ENCODE data around the gene AOC3. TPM values are rescaled to one million over a fixed set of nuclear protein-coding genes. Genes with fewer than 3 reads are reported as not detected.

AOC3 gene
- polyA plus RNA-seq, 1 of the 3 experiments (the other 2 are of a cell fraction), result 0.03 TPM

GRCh38 chr17:42866216-42866615, 15.2 kb downstream of the AOC3 start:
- no peak for TF ChIP-seq CHD2 (IDR thresholded peaks at IDR 0.05; ENCODE audit: low read length, partially characterized antibody)
- TF ChIP-seq TAF1 (IDR thresholded peaks at IDR 0.05; ENCODE audit: borderline replicate concordance, low read depth, low read length), result no peak
- no peak for TF ChIP-seq REST (IDR thresholded peaks at IDR 0.05; ENCODE audit: low read depth, low read length)
- no peak for TF ChIP-seq NRF1 (IDR thresholded peaks at IDR 0.05; ENCODE audit: low read depth, low read length)
- no peak for TF ChIP-seq NFIC (IDR thresholded peaks at IDR 0.05; ENCODE audit: borderline replicate concordance)
- TF ChIP-seq RFX5 (IDR thresholded peaks at IDR 0.05; ENCODE audit: low read length), result no peak
- TF ChIP-seq, protein P1, sequence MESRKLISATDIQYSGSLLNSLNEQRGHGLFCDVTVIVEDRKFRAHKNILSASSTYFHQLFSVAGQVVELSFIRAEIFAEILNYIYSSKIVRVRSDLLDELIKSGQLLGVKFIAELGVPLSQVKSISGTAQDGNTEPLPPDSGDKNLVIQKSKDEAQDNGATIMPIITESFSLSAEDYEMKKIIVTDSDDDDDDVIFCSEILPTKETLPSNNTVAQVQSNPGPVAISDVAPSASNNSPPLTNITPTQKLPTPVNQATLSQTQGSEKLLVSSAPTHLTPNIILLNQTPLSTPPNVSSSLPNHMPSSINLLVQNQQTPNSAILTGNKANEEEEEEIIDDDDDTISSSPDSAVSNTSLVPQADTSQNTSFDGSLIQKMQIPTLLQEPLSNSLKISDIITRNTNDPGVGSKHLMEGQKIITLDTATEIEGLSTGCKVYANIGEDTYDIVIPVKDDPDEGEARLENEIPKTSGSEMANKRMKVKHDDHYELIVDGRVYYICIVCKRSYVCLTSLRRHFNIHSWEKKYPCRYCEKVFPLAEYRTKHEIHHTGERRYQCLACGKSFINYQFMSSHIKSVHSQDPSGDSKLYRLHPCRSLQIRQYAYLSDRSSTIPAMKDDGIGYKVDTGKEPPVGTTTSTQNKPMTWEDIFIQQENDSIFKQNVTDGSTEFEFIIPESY (IDR thresholded peaks at IDR 0.05; ENCODE audit: borderline replicate concordance, low read depth), result no peak
- TF ChIP-seq, protein P2, sequence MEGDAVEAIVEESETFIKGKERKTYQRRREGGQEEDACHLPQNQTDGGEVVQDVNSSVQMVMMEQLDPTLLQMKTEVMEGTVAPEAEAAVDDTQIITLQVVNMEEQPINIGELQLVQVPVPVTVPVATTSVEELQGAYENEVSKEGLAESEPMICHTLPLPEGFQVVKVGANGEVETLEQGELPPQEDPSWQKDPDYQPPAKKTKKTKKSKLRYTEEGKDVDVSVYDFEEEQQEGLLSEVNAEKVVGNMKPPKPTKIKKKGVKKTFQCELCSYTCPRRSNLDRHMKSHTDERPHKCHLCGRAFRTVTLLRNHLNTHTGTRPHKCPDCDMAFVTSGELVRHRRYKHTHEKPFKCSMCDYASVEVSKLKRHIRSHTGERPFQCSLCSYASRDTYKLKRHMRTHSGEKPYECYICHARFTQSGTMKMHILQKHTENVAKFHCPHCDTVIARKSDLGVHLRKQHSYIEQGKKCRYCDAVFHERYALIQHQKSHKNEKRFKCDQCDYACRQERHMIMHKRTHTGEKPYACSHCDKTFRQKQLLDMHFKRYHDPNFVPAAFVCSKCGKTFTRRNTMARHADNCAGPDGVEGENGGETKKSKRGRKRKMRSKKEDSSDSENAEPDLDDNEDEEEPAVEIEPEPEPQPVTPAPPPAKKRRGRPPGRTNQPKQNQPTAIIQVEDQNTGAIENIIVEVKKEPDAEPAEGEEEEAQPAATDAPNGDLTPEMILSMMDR (IDR thresholded peaks at IDR 0.05), result no peak
- no peak for TF ChIP-seq ELF1 (IDR thresholded peaks at IDR 0.05)
- no peak for TF ChIP-seq FOXM1 (IDR thresholded peaks at IDR 0.05; ENCODE audit: low read depth)
- TF ChIP-seq, protein P3, sequence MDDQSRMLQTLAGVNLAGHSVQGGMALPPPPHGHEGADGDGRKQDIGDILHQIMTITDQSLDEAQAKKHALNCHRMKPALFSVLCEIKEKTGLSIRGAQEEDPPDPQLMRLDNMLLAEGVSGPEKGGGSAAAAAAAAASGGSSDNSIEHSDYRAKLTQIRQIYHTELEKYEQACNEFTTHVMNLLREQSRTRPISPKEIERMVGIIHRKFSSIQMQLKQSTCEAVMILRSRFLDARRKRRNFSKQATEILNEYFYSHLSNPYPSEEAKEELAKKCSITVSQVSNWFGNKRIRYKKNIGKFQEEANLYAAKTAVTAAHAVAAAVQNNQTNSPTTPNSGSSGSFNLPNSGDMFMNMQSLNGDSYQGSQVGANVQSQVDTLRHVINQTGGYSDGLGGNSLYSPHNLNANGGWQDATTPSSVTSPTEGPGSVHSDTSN (IDR thresholded peaks at IDR 0.05), result no peak
- TF ChIP-seq SMC3 (IDR thresholded peaks at IDR 0.05; ENCODE audit: low read depth, low read length), result no peak
- TF ChIP-seq RAD21 (IDR thresholded peaks at IDR 0.05; ENCODE audit: low read length), result no peak
- TF ChIP-seq TEAD4 (IDR thresholded peaks at IDR 0.05; ENCODE audit: borderline replicate concordance, insufficient read depth), result no peak
- TF ChIP-seq TCF12 (IDR thresholded peaks at IDR 0.05), result no peak
- TF ChIP-seq, protein P4, sequence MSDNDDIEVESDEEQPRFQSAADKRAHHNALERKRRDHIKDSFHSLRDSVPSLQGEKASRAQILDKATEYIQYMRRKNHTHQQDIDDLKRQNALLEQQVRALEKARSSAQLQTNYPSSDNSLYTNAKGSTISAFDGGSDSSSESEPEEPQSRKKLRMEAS (IDR thresholded peaks at IDR 0.05; ENCODE audit: low read depth), result no peak
- no peak for TF ChIP-seq GABPA (IDR thresholded peaks at IDR 0.05; ENCODE audit: low read depth)
- no peaks in the 10 kb centered on the region for H3K9me2 ChIP-seq
- H3K27me3 ChIP-seq (ENCODE audit: insufficient read depth), result peaks cover 40% of the 10 kb centered on the region
- no peak for DNase-seq
- H3K79me2 ChIP-seq (ENCODE audit: insufficient read depth), result no peaks in the 10 kb centered on the region
- H3K9ac ChIP-seq, result no peak overlapping the region
- POLR2A ChIA-PET, result no interaction called here
- H3K4me2 ChIP-seq, result no peak overlapping the region
- no peaks in the 10 kb centered on the region for H4K20me1 ChIP-seq (ENCODE audit: insufficient read depth)
- H3K4me1 ChIP-seq (ENCODE audit: control insufficient read depth in 1 of 2, insufficient read depth in 2 of 2, low read depth in 1 of 2, low read length in 1 of 2), result no peaks in the 10 kb centered on the region
- H3K4me3 ChIP-seq (ENCODE audit: low read depth in 2 of 2, low read length in 1 of 2), result no peak overlapping the region
- no peak overlapping the region for H2AFZ ChIP-seq (ENCODE audit: low read depth)
- no peak overlapping the region for H3K27ac ChIP-seq (ENCODE audit: low read depth in 2 of 2, low read length in 1 of 2)
- H3K9me3 ChIP-seq, result peaks cover 6% of the 10 kb centered on the region
- H3F3A ChIP-seq (replicated peaks; ENCODE audit: insufficient read depth), result no peaks in the 10 kb centered on the region
- CTCF ChIA-PET, result interaction anchor here (1.0 kb wide), 1 partner anchor 21 kb away, joined by 3 read pairs; no protein-coding TSS in a partner anchor
- H3K36me3 ChIP-seq (replicated peaks in 1 of 2; ENCODE audit: control insufficient read depth in 1 of 2, insufficient read depth in 2 of 2, low read length in 1 of 2), result no peaks in the 10 kb centered on the region
- 16% methylated on average over 3 of the region's 4 CpGs for WGBS (ENCODE audit: low lambda C conversion rate)
